AG04449 (cell line): ENCODE measurements around the gene SLIT1.

Experiments used
- CTCF ChIA-PET: fragments of 350-600 bp; formaldehyde crosslinking; extraction: SDS; loops from one replicate; lab custom pipeline; 2021; ENCODE audit warnings: antibody characterized with exemption; lab: Yijun Ruan, JAX
- POLR2A ChIA-PET: fragments of 400-600, 350-600 bp; formaldehyde crosslinking; extraction: SDS; loops from one replicate; lab custom pipeline; 2020; ENCODE audit warnings: antibody characterized with exemption, inconsistent platforms; lab: Yijun Ruan, JAX
- DNase-seq: peaks from one replicate; pipeline ENCODE4 v3.0.0-alpha.2; 2010; ENCODE audit warnings: low read depth, low spot score
- H3K4me3 ChIP-seq: 2 replicates; pipeline ENCODE4 v1.5.1; 2011; ENCODE audit warnings: low read depth, mild to moderate bottlenecking, control low read depth, low read length
- CTCF ChIP-seq: IDR thresholded peaks from one replicate; pipeline ENCODE4 v1.5.1; 2011; ENCODE audit warnings: mild to moderate bottlenecking, moderate library complexity, low read length, control low read depth, inconsistent platforms; ENCODE audit not compliant: insufficient read depth; ENCODE audit errors: missing control alignments

SLIT1 gene

GRCh38 chr10:97097084-97097433 is 88.7 kb downstream of the SLIT1 start:
- TF ChIP-seq CTCF, result no peak
- no peak overlapping the region for H3K4me3 ChIP-seq
- ChIA-PET POLR2A (no interaction called here), CTCF (interaction anchor here (1.0 to 34.9 kb wide), 5 partner anchors 15 to 124 kb away, joined by 3 to 1063 read pairs (median 4); no protein-coding TSS in a partner anchor)
- no peak for DNase-seq

GRCh38 chr10:97096261-97097083 is 89.3 kb downstream of the SLIT1 start:
- no peak overlapping the region for H3K4me3 ChIP-seq
- ChIA-PET POLR2A (no interaction called here), CTCF (interaction anchor here (0.7 to 34.9 kb wide), 7 partner anchors 15 to 124 kb away, joined by 3 to 1063 read pairs (median 4); no protein-coding TSS in a partner anchor)
- no peak for DNase-seq
- TF ChIP-seq CTCF, result no peak

- ChIA-PET POLR2A (no interaction called here), CTCF (interaction anchor here (0.6 to 34.9 kb wide), 6 partner anchors 14 to 1718 kb away, joined by 3 to 1063 read pairs (median 4); no protein-coding TSS in a partner anchor)
- TF ChIP-seq CTCF, result no peak
- no peak for DNase-seq
- H3K4me3 ChIP-seq, result no peak overlapping the region
Observed at GRCh38 chr10:97095701-97096260, 90.0 kb downstream of the SLIT1 start.

GRCh38 chr10:97090644-97091043 is 95.1 kb downstream of the SLIT1 start:
- no peak overlapping the region for H3K4me3 ChIP-seq
- ChIA-PET POLR2A (no interaction called here), CTCF (interaction anchor here (1.4 to 34.9 kb wide), 4 partner anchors 8 to 130 kb away, joined by 6 to 1063 read pairs (median 14); no protein-coding TSS in a partner anchor)
- no peak for TF ChIP-seq CTCF
- DNase-seq, result no peak

GRCh38 chr10:97090035-97090434 is 95.7 kb downstream of the SLIT1 start:
- POLR2A ChIA-PET, result no interaction called here
- CTCF ChIA-PET, result interaction anchor here (1.1 to 34.9 kb wide), 4 partner anchors 8 to 131 kb away, joined by 4 to 1063 read pairs (median 14); no protein-coding TSS in a partner anchor

More at GRCh38 chr10:97090035-97090434, 95.7 kb downstream of the SLIT1 start:
- no peak for TF ChIP-seq CTCF
- H3K4me3 ChIP-seq, result no peak overlapping the region
- DNase-seq, result no peak
